Liver (tissue), 3 donors: ENCODE data around the gene ACOXL.

Experiments used
- CTCF ChIP-seq: fragments of 150-350 bp; IDR thresholded peaks from 2 replicates; pipeline ENCODE4 v1.5.1; 2017; ENCODE audit warnings: improper control_type of control experiment, low read depth, low read length; ENCODE audit not compliant: missing input control
- GABPA ChIP-seq, 2 donors: IDR thresholded peaks in 1 of 2; conservative IDR thresholded peaks in 1 of 2; 2 replicates each; pipeline ENCODE4 v1.6.1; 2016; ENCODE audit warnings: antibody characterized with exemption in 2 of 2, mild to moderate bottlenecking in 1 of 2, moderate library complexity in 1 of 2
- HNF4G ChIP-seq: IDR thresholded peaks from 2 replicates; pipeline ENCODE4 v1.6.1; 2016; ENCODE audit warnings: antibody characterized with exemption
- NR2F2 ChIP-seq: IDR thresholded peaks from 2 replicates; pipeline ENCODE4 v1.6.1; 2016; ENCODE audit warnings: antibody characterized with exemption
- RAD21 ChIP-seq, 2 donors: IDR thresholded peaks; 2 replicates each; pipeline ENCODE4 v1.6.1; 2016; ENCODE audit warnings: antibody characterized with exemption in 2 of 2, mild to moderate bottlenecking in 2 of 2
- SP1 ChIP-seq: IDR thresholded peaks from 2 replicates; pipeline ENCODE4 v1.6.1; 2018; ENCODE audit warnings: antibody characterized with exemption, mild to moderate bottlenecking
- TAF1 ChIP-seq: conservative IDR thresholded peaks from 2 replicates; pipeline ENCODE4 v1.6.1; 2016; ENCODE audit warnings: antibody characterized with exemption, mild to moderate bottlenecking
- YY1 ChIP-seq: IDR thresholded peaks from 2 replicates; pipeline ENCODE4 v1.6.1; 2016; ENCODE audit warnings: antibody characterized with exemption, mild to moderate bottlenecking
- TF ChIP-seq, protein P1 (sequence below): IDR thresholded peaks from 2 replicates; pipeline ENCODE4 v1.6.1; 2016; ENCODE audit warnings: antibody characterized with exemption
- TF ChIP-seq, protein P2 (sequence below): IDR thresholded peaks from 2 replicates; pipeline ENCODE4 v1.6.1; 2016; ENCODE audit warnings: antibody characterized with exemption, mild to moderate bottlenecking
- donor health status: healthy.
- donor health status: healthy.

DNA sequence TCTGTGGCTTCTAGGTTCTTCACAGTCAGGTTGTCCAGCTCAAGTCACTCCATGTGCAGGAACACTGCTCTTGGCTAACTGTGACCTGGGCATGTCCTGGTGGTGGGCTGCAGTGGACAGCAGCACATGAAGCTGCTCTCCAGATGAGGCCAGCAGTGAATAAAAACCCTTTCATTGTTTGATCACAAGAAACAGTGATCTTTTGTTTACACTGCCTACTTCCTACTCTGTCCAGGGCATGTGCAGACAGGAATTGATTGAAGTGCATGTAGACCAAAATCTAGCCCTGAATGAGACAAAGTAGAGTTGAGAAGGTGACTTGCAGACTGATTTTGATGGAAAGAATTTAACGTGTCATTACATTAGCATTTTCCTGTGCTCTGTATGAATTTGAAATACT, 423.2 kb downstream of the ACOXL start:
- no peak for TF ChIP-seq NR2F2
- no peak for TF ChIP-seq CTCF
- TF ChIP-seq GABPA (IDR thresholded peaks at IDR 0.05 in 1 of 2, conservative IDR thresholded peaks at IDR 0.05 in 1 of 2), result no peak
- TF ChIP-seq YY1, result no peak
- TF ChIP-seq, protein P1, sequence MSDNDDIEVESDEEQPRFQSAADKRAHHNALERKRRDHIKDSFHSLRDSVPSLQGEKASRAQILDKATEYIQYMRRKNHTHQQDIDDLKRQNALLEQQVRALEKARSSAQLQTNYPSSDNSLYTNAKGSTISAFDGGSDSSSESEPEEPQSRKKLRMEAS, result no peak
- no peak for TF ChIP-seq HNF4G
- TF ChIP-seq, protein P2, sequence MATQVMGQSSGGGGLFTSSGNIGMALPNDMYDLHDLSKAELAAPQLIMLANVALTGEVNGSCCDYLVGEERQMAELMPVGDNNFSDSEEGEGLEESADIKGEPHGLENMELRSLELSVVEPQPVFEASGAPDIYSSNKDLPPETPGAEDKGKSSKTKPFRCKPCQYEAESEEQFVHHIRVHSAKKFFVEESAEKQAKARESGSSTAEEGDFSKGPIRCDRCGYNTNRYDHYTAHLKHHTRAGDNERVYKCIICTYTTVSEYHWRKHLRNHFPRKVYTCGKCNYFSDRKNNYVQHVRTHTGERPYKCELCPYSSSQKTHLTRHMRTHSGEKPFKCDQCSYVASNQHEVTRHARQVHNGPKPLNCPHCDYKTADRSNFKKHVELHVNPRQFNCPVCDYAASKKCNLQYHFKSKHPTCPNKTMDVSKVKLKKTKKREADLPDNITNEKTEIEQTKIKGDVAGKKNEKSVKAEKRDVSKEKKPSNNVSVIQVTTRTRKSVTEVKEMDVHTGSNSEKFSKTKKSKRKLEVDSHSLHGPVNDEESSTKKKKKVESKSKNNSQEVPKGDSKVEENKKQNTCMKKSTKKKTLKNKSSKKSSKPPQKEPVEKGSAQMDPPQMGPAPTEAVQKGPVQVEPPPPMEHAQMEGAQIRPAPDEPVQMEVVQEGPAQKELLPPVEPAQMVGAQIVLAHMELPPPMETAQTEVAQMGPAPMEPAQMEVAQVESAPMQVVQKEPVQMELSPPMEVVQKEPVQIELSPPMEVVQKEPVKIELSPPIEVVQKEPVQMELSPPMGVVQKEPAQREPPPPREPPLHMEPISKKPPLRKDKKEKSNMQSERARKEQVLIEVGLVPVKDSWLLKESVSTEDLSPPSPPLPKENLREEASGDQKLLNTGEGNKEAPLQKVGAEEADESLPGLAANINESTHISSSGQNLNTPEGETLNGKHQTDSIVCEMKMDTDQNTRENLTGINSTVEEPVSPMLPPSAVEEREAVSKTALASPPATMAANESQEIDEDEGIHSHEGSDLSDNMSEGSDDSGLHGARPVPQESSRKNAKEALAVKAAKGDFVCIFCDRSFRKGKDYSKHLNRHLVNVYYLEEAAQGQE, result no peak
- TF ChIP-seq SP1, result no peak
- no peak for TF ChIP-seq TAF1
- no peak for TF ChIP-seq RAD21 (IDR thresholded peaks at IDR 0.05)
